K562 (cell line): ENCODE measurements around the gene ALOX5.

Source experiments
- EHMT2 ChIP-seq: fragments of 450-650 bp; IDR thresholded peaks from 2 replicates; pipeline ENCODE4 v1.6.1; 2018; ENCODE audit warnings: antibody characterized with exemption
- MAZ ChIP-seq, 2 experiments: fragments of 450-650 bp in 1 of 2; sonication (generic) in 1 of 2; formaldehyde crosslinking; IDR thresholded peaks in 1 of 2; conservative IDR thresholded peaks in 1 of 2; 2 replicates each; pipeline versions ENCODE4 v1.4.0 to v1.5.0; 2020; ENCODE audit warnings: mild to moderate bottlenecking in 1 of 2, missing genetic modification reagents in 1 of 2
- PHF8 ChIP-seq: fragments of 200-600 bp; sonication (generic); IDR thresholded peaks from 2 replicates; pipeline ENCODE4 v1.6.1; 2012; ENCODE audit warnings: mixed run types, mild to moderate bottlenecking, inconsistent platforms, low read length, moderate library complexity, borderline replicate concordance

DNA sequence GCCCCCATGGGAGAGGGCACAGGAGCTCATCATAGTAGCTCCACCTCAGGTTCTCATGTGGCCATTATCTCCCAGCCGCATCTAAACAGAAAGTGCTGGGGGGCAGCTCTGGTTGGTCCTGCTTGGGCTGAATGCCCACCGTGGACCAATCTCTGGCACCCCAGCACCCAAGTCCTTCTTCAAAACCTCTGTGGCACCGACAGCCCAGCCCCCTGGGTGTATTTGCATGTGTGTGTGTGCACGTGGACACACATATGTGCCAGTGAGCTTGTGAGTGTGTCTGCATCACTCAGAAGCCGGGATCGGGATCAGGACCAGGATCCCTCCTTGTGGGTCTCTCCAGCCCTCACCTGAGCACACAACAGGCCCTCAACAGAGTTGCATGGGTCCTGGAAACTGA, 68.2 kb downstream of the ALOX5 start:
- TF ChIP-seq EHMT2, result no peak
- no peak for TF ChIP-seq PHF8
- no peak for TF ChIP-seq MAZ (CRISPR knock-in tag; conservative IDR thresholded peaks at IDR 0.05 in 1 of 2, IDR thresholded peaks at IDR 0.05 in 1 of 2)
